Gastroesophageal sphincter (tissue), 4 donors: ENCODE measurements around the gene PTPRN2. TPM values are rescaled to one million over a fixed set of nuclear protein-coding genes. Genes with fewer than 3 reads are reported as not detected.

Source experiments
- ATAC-seq: fragments of 150-250 bp; one replicate; pipeline ENCODE4 v1.9.1; 2016; ENCODE audit warnings: mild to moderate bottlenecking, moderate library complexity
- H3K27ac ChIP-seq, 4 donors: fragments of 200-600 bp; sonication (generic) in 3 of 4; 1 replicate in 3 of 4; 2 replicates in 1 of 4; pipeline ENCODE4 v1.5.1; 2016 to 2019
- H3K27me3 ChIP-seq: fragments of 200-600 bp; sonication (generic); one replicate; pipeline ENCODE4 v1.5.1; 2019
- H3K36me3 ChIP-seq, 2 donors: fragments of 200-600 bp; sonication (generic); one replicate each; pipeline ENCODE4 v1.5.1; 2019; ENCODE audit warnings: control low read depth in 1 of 2
- H3K4me1 ChIP-seq, 3 donors: fragments of 200-600 bp; sonication (generic); 1 replicate in 2 of 3; 2 replicates in 1 of 3; pipeline ENCODE4 v1.5.1; 2016 to 2019; ENCODE audit warnings: control low read depth in 2 of 3
- H3K4me3 ChIP-seq, 2 donors: fragments of 200-600 bp; sonication (generic); one replicate each; pipeline ENCODE4 v1.5.1; 2019; ENCODE audit warnings: mild to moderate bottlenecking in 1 of 2, moderate library complexity in 1 of 2
- H3K9me3 ChIP-seq, 3 donors: fragments of 200-600 bp; sonication (generic); one replicate each; pipeline ENCODE4 v1.5.1; 2017 to 2019; ENCODE audit warnings: control low read depth in 2 of 3
- EP300 ChIP-seq: sonication (generic); formaldehyde crosslinking; IDR thresholded peaks from one replicate; pipeline ENCODE4 v1.6.1; 2017; ENCODE audit warnings: antibody characterized with exemption, mild to moderate bottlenecking
- POLR2A ChIP-seq, 2 donors: fragments of 450-650 bp; IDR thresholded peaks; one replicate each; pipeline ENCODE4 v1.6.1; 2017; ENCODE audit warnings: antibody characterized with exemption in 2 of 2, mild to moderate bottlenecking in 2 of 2, moderate library complexity in 1 of 2
- POLR2AphosphoS5 ChIP-seq: sonication (generic); formaldehyde crosslinking; IDR thresholded peaks from one replicate; pipeline ENCODE4 v1.6.1; 2017; ENCODE audit warnings: antibody characterized with exemption
- WGBS, 2 donors: methylation state at CpG; one replicate each; pipeline ENCODE4 v1.1.5; 2018; ENCODE audit warnings: low coverage in 1 of 2; 5-methylcytosine and 5-hydroxymethylcytosine counted together
- total RNA-seq, 4 donors: library from RNA; depleted of rRNA; stranded (reverse); fragments of >200 nt; gene quantifications; one replicate each; pipeline ENCODE4 v1.1.0, GENCODE V29; 2016
- TF ChIP-seq, protein P1 (sequence below), 4 experiments: fragments of 200-600 bp in 2 of 4; fragments of 450-650 bp in 2 of 4; sonication (generic) in 1 of 4; IDR thresholded peaks; one replicate each; pipeline ENCODE4 v1.5.1; 2017 to 2019; ENCODE audit warnings: antibody characterized with exemption in 4 of 4, mild to moderate bottlenecking in 2 of 4, moderate library complexity in 2 of 4

PTPRN2 gene
- total RNA-seq, 4 donors from 2014 or later, result 1.7 to 4.7 (median 3.3) TPM

DNA sequence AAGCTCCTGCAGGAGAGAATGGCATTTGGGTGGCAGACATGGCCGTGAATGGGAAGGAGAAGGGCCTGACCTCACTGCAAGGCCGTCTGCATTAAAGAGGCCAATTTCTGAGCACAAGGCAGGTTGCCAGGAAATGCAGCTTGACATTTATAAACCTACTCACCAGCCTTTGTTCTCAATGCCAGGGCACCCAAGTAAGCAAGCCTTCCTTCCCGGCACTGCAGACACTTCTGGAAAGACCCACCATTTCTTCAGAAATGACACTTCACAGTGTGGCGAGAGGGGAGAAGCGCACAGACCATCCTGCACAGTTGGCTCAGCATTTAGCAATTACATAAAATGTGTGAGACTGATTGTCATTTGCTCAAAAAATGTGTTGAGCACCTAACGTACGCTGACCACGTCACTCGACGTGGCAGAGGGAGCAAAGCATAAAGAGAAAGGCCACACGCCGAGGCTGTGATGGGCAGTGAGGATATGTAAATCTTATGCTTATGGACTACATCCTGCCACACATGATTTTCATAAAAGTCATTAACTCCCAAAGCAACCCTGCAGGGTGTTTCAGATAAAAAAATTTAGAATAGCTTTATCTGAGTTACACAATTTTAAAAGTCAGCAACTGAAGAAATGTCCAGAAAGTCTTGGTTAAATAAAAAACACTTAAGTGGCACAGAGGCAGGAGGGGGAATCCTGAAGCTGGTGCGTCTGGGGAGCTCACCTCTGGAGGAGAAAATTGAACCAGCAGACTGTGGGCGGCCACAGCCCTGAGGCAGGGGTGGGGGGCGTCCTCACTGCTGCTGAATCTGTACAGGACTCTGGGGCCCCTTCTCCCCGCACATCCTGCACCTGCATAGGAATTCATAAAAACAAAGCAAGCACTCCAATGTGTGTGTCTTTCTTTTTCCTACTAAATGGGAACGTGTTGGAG is 543.8 kb downstream of the PTPRN2 start:
- ATAC-seq, result no peak
- Histone ChIP-seq H3K27me3 (no peaks in the 10 kb centered on the region), H3K27ac (no peak overlapping the region), H3K36me3 (no peaks in the 10 kb centered on the region), H3K4me1 (peaks cover 0 to 10% (median 0%) of the 10 kb centered on the region in 3 donors), H3K4me3 (no peak overlapping the region), H3K9me3 (peaks cover 0 to 13% (median 0%) of the 10 kb centered on the region in 3 donors)
- 38 to 57% methylated on average over 12 to 13 of the region's 17 CpGs for WGBS, 2 donors
- TF ChIP-seq, protein P1, sequence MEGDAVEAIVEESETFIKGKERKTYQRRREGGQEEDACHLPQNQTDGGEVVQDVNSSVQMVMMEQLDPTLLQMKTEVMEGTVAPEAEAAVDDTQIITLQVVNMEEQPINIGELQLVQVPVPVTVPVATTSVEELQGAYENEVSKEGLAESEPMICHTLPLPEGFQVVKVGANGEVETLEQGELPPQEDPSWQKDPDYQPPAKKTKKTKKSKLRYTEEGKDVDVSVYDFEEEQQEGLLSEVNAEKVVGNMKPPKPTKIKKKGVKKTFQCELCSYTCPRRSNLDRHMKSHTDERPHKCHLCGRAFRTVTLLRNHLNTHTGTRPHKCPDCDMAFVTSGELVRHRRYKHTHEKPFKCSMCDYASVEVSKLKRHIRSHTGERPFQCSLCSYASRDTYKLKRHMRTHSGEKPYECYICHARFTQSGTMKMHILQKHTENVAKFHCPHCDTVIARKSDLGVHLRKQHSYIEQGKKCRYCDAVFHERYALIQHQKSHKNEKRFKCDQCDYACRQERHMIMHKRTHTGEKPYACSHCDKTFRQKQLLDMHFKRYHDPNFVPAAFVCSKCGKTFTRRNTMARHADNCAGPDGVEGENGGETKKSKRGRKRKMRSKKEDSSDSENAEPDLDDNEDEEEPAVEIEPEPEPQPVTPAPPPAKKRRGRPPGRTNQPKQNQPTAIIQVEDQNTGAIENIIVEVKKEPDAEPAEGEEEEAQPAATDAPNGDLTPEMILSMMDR (IDR thresholded peaks at IDR 0.05), result no peak
- no peak for TF ChIP-seq POLR2A (IDR thresholded peaks at IDR 0.05)
- TF ChIP-seq EP300, result no peak
- TF ChIP-seq POLR2AphosphoS5, result no peak

DNA sequence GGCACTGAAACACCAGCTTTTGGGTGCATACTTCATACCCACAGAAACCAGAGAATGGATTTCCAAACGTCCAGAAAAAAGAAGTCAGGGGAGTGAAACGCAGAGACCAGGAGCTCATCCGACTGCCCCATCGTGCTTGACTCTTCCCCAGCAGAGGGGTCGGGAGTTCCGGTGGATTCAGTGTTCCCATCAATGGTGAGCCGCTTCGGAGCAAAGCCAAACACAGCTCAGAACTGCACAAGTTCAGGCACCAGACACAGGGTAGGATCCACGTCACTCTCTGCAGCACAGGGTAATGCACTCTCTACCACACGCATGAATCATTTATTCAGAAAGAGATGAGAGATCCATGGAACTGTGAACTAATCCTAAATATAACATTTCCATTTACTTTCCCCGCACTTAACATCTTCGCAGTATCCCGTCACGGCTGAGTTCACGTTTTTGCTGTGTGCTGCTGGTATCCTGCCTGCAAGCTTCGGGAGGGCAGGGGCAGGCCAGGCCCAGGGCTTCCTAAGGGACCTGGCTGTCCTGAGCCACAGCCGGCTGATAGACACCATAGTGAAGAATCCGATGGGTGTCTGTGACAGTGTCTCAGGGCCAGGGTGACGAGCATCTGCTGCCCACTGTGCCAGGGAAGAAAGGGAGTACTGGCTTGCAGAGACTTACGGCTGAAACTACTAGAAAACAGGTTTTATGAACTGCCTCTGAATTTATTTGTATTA is 545.3 kb downstream of the PTPRN2 start:
- H3K9me3 ChIP-seq, result peaks cover 0 to 15% (median 0%) of the 10 kb centered on the region in 3 donors
- WGBS, 2 donors, result 81 to 95% methylated on average over 9 to 20 of the region's 20 CpGs
- no peak for ATAC-seq
- peaks cover 0 to 10% (median 0%) of the 10 kb centered on the region in 3 donors for H3K4me1 ChIP-seq
- TF ChIP-seq, protein P1 (IDR thresholded peaks at IDR 0.05), result no peak
- TF ChIP-seq EP300 (no peak), POLR2A (IDR thresholded peaks at IDR 0.05) (no peak), POLR2AphosphoS5 (no peak)
- H3K27me3 ChIP-seq, result no peaks in the 10 kb centered on the region
- H3K36me3 ChIP-seq, result no peaks in the 10 kb centered on the region
- no peak overlapping the region for H3K4me3 ChIP-seq
- no peak overlapping the region for H3K27ac ChIP-seq

DNA sequence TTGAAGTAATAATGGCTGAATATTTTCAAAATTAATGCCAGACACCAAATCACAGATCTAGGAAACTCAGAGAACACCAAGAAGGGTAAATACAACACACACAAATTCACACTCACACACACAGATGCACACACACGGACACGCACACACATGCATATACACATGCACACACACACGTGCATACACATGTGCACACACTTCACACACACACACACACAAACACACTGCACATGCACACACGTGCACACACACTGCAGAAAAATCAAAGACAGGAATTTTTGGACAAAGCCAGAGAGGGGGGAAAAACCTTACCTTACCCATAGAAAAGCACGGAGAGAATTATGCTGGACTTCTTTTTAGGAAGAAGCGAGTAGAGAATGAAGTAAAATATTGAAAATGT is 547.4 kb downstream of the PTPRN2 start:
- Histone ChIP-seq H3K4me3 (no peak overlapping the region), H3K27ac (no peak overlapping the region), H3K36me3 (no peaks in the 10 kb centered on the region), H3K9me3 (peaks cover 0 to 15% (median 0%) of the 10 kb centered on the region in 3 donors), H3K27me3 (no peaks in the 10 kb centered on the region), H3K4me1 (peaks cover 0 to 10% (median 0%) of the 10 kb centered on the region in 3 donors)
- no peak for ATAC-seq
- WGBS, 2 donors, result 82 to 95% methylated on average over 6 of the region's 6 CpGs
- TF ChIP-seq POLR2A (IDR thresholded peaks at IDR 0.05), result no peak

DNA sequence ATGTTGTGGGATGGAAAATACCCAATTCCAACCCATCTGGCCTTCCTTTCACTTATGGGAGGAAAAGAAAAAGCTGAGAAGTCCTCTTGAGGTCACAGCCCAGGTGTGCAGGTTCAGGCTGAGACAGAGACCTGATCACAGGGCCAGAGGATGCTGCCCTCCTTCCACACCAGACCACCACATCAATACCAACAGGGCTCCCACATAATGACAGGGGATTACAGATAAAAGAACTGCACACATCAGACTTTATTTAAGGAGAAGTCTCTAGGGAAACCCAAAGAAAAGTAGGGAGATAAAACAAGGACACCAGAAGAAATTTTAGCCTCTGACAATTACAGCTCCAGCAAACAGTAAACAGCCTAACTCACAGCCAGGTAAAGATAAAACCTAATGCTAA is 548.4 kb downstream of the PTPRN2 start:
- H3K4me3 ChIP-seq, result no peak overlapping the region
- ATAC-seq, result no peak
- peaks cover 5% of the 10 kb centered on the region for H3K27me3 ChIP-seq
- H3K27ac ChIP-seq, result no peak overlapping the region
- H3K9me3 ChIP-seq, result peaks cover 0 to 15% (median 0%) of the 10 kb centered on the region in 3 donors
- H3K4me1 ChIP-seq, result peaks cover 0 to 10% (median 0%) of the 10 kb centered on the region in 3 donors
- no peaks in the 10 kb centered on the region for H3K36me3 ChIP-seq
- TF ChIP-seq, protein P1 (IDR thresholded peaks at IDR 0.05), result no peak
- no peak for TF ChIP-seq POLR2A (IDR thresholded peaks at IDR 0.05)
- TF ChIP-seq EP300, result no peak
- no peak for TF ChIP-seq POLR2AphosphoS5

DNA sequence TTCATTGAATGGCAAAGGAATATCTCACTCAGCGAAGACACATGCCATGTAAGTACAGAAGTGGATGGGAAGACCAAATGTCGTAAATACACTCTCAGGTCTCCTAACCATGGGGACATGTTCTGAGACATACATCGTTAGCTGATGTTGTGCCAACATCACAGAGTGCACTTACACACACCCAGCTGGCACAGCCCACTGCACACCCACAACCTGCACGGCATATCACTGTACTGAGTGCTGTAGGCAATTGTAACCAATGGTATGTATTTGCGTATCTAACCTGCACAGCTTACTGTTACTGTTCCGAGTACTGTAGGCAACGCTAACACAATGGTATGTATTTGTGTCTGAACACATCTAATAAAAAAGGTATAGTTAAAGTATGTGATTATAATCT is 550.4 kb downstream of the PTPRN2 start:
- Histone ChIP-seq H3K27me3 (peaks cover 14% of the 10 kb centered on the region), H3K4me3 (no peak overlapping the region), H3K4me1 (no peaks in the 10 kb centered on the region), H3K9me3 (peaks cover 0 to 24% (median 0%) of the 10 kb centered on the region in 3 donors), H3K27ac (no peak overlapping the region), H3K36me3 (no peaks in the 10 kb centered on the region)
- TF ChIP-seq POLR2AphosphoS5, result no peak
- TF ChIP-seq POLR2A (IDR thresholded peaks at IDR 0.05), result no peak
- TF ChIP-seq, protein P1 (IDR thresholded peaks at IDR 0.05), result no peak
- no peak for TF ChIP-seq EP300
- ATAC-seq, result no peak
- WGBS, 2 donors, result 82 to 86% methylated on average over 4 to 7 of the region's 7 CpGs
